Astrocyte of the spinal cord (primary cell): ENCODE measurements around the gene TNIP1.
A peak's percentile ranks its signal among the peaks of the same experiment; 100 is the strongest.

Experiments used
- DNase-seq: peaks from one replicate; pipeline ENCODE4 v3.0.0; 2011; ENCODE audit warnings: low read depth, low spot score
- H3K4me3 ChIP-seq: 2 replicates; pipeline ENCODE4 v1.5.1; 2011; ENCODE audit warnings: low read depth, mild to moderate bottlenecking, low read length, moderate library complexity
- CTCF ChIP-seq: IDR thresholded peaks from 2 replicates; pipeline ENCODE4 v1.5.1; 2012; ENCODE audit warnings: low read depth, mild to moderate bottlenecking, low read length, inconsistent platforms
- in situ Hi-C: cut with HindIII; loops from 2 replicates; pipeline ENCODE4 v1.10.0; 2017; ENCODE audit warnings: low sequenced_read_pairs

The TNIP1 gene

GRCh38 chr5:151063142-151063989 lies 17.5 kb downstream of the TNIP1 start:
- no peak overlapping the region for H3K4me3 ChIP-seq
- peak; percentile 85 for DNase-seq
- in situ Hi-C loops = no loop called here
- TF ChIP-seq CTCF = no peak

- DNase-seq = no peak
- TF ChIP-seq CTCF = no peak
- in situ Hi-C loops = no loop called here
- no peak overlapping the region for H3K4me3 ChIP-seq
Measured at GRCh38 chr5:151062405-151063141, 18.3 kb downstream of the TNIP1 start.

- H3K4me3 ChIP-seq = no peak overlapping the region
- no peak for TF ChIP-seq CTCF
- no peak for DNase-seq
- in situ Hi-C loops = no loop called here
Measured at GRCh38 chr5:151060742-151061141, 20.1 kb downstream of the TNIP1 start.

- TF ChIP-seq CTCF = no peak
- in situ Hi-C loops = no loop called here
- DNase-seq = no peak
- H3K4me3 ChIP-seq = no peak overlapping the region
Measured at GRCh38 chr5:151058891-151059489, 21.8 kb downstream of the TNIP1 start.

- in situ Hi-C loops = no loop called here
- TF ChIP-seq CTCF = peak; percentile 23
Measured at GRCh38 chr5:151058301-151058700, 22.5 kb downstream of the TNIP1 start.

GRCh38 chr5:151056379-151057325 lies 24.2 kb downstream of the TNIP1 start:
- in situ Hi-C loops = no loop called here
- H3K4me3 ChIP-seq = no peak overlapping the region
- TF ChIP-seq CTCF = no peak
- DNase-seq = no peak

More at GRCh38 chr5:151058301-151058700, 22.5 kb downstream of the TNIP1 start:
- DNase-seq = no peak
- no peak overlapping the region for H3K4me3 ChIP-seq
